Ecto neural progenitor cell (in vitro differentiated cells): ENCODE measurements around the gene USP32.
"Not testable (repeated sequence)": the region's sequence is repeated elsewhere in the genome, so short reads cannot be mapped to it uniquely, and the experiment has no call there.

Source experiments
- DNase-seq: peaks from one replicate; pipeline ENCODE4 v3.0.0-alpha.2; 2018; ENCODE audit warnings: low spot score

The USP32 gene

DNA sequence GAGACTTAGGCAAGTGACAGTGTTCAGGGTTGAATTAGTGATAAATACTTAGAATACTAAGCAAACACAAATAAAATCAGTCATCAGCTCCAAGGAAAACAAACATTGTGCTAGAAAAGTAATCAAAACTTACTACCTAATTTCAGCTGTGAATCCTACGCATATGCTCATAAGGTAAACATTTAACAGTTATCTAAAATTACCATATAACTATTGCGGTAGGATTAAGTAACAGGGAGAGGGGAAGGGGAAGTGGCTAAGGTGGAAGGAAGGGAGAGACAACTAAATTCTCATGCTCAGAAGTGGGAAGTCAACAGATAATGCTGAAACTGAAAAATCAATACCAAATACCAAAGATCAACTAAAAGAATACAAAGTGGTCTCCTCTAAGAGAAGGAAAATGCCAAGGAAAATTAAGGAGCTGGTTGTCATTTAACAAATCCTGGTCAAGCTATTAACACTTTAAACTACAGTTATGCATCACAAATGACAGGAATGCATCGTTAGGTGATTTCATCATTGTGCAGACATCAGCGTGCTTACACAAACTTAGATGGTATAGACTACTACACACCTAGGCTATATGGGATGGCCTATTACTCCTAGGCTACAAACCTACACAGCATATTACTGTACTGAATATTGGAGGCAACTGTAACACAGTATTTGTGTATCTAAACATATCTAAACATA, 20.0 kb downstream of the USP32 start:
- no peak for DNase-seq

DNA sequence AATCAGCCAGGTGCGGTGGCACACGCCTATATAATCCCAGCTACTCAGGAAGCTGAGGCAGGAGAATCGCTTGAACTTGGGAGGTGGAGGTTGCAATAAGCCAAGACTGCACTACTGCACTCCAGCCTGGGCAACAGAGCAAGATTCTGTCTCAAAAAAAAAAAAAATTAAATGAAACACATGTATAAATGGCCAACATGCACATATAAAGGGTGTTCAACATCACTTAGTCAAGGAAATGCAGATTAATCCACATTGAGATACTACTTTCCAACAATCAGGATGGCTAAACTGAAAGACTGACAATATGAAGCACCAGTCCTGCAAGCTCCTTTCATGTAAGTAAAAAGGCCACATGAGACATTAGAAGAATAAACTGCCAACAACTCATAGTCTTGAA, 20.5 kb downstream of the USP32 start:
- no peak for DNase-seq

DNA sequence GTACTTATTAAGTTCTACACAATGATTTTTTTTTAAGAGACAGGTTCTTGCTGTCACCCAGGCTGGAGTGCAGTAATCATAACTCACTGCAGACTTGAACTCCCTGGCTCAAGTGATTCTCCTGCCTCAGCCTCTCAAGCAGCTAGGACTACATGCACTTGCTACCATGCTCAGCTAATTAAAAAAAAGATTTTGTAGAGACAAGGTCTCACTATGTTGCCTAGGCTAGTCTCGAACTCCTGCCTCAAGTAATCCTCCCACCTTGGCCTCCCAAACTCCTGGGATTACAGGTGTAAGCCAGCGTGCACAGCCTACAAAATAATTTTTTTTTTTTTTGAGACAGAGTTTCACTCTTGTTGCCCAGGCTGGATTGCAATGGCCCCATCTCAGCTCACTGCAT, 22.2 kb downstream of the USP32 start:
- no peak for DNase-seq

DNA sequence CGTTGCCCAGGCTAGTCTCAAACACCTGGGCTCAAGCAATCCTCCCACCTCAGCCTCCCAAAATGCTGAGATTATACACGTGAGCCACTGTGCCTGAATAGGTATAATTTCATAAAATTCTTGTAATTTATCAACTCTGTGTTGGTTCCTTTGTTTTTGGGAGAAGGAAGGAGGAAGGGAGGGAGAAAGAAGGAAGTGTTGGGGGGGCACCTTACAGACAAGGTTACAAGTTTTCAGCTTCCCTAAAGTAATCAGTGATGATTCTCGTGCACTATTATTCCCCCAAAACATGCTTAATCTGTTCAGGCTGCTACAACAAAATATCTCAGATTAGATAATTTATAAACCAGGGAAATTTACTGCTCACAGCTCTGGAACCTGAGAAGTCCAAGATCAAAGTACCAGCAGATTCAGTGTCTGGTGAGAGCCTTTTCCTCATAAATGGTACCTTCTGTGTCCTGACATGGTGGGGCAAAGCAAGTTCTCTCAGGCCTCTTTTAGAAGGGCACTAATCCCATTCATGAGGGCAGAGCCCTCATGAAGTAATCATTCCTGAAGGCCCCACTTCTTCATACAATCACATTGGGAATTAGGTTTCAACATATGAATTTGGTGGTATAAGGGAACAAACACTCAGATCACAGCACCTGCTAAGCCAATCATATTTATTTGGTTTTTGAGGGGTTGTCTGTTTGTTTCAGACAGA, 28.1 kb downstream of the USP32 start:
- DNase-seq = no peak

DNA sequence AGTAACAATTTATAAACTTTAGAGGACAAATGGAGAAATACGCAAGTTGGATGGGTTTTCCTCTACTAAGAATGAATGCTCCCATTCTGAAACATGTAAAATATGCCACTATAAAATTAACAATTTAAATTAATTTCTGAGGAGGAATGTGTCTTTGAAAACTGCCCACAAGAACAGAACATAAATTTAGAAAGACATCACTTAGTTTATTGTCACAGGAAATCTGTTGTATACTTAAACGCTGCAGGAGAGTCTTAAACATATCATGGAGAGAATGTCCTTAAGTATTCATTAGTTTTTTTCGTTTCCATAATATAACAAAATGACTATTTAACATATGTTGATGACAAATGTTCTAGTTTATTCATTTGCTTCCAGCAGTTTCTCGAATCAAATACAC, 29.6 kb downstream of the USP32 start:
- no peak for DNase-seq

DNA sequence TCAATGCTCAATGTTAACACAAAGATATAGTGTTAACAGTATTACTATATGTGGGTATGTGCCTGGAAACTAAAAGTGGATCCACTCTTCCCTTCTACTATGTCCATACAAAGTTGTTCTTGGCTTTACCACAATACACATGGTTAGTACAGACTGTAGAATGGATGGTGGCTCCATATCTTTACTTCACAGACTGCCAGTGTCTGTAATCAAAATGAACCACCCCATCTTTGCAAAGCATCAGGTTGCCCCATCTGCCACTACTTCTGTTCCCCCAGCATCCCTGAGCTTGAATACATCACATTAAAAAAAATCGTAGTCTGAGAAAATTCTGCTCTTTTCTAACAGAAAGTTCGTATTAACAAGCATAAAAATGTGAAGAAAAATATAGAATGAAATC, 30.0 kb downstream of the USP32 start:
- no peak for DNase-seq

DNA sequence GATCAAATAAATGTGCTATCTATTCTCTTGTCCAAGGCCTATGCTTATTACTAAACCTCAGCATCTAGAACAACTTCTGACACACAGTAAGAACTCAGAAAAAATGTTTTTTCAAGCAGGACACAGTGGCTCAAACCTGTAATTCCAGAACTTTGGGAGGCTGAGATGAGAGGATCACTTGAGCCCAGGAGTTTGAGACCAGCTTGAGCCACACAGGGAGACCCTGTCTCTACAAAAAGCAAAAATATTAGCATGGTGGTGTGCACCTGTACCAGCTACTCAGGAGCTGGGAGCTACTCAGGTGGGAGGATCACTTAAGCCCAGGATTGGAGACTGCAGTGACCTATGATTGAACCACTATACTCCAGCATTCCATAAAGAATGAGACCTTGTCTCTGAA, 32.5 kb downstream of the USP32 start:
- DNase-seq = no peak

DNA sequence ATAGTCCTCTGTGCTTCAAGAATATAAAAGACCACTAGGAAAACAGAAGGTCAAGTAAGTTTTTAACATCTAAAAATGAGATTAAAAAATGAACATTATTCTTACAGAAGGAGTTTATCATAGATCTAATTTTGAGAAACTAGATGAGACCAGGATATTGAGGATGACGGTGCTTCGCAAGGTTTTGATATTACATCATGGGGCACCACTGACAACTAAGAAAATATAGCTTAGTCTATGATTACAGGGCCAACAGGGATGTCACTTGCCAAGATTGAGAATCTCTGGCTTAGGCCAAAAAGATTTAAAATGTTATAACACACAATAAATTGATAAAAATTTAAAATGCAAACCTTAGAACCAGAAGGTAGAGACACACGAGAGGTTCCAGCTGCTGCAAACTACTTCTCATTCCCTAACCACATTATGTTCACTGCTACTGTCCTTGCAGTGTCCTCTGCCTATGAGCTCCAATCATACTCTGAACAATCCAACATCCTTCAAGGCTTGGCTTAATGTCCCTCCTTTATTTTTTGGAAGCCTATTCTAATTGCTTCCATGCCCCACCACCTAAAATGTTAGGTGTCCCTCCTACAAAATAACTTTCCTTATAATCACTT, 33.2 kb downstream of the USP32 start:
- no peak for DNase-seq

DNA sequence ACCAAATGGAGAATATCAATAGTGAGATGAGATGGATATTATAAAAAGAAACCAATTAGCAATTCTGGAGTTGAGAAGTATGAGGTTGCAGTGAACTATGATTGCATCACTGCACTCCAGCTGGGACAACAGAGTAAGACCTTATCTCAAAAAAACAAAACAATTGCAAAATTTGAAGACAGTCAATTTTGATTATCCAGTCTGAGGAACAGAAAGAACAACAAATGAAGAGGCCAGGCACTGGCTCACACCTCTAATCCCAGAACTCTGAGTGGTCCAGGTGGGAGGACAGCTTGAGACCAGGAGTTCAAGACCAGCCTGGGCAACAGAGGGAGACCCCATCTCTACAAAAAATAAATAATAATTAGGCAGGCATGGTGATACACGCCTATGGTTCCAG, 35.0 kb downstream of the USP32 start:
- no peak for DNase-seq

DNA sequence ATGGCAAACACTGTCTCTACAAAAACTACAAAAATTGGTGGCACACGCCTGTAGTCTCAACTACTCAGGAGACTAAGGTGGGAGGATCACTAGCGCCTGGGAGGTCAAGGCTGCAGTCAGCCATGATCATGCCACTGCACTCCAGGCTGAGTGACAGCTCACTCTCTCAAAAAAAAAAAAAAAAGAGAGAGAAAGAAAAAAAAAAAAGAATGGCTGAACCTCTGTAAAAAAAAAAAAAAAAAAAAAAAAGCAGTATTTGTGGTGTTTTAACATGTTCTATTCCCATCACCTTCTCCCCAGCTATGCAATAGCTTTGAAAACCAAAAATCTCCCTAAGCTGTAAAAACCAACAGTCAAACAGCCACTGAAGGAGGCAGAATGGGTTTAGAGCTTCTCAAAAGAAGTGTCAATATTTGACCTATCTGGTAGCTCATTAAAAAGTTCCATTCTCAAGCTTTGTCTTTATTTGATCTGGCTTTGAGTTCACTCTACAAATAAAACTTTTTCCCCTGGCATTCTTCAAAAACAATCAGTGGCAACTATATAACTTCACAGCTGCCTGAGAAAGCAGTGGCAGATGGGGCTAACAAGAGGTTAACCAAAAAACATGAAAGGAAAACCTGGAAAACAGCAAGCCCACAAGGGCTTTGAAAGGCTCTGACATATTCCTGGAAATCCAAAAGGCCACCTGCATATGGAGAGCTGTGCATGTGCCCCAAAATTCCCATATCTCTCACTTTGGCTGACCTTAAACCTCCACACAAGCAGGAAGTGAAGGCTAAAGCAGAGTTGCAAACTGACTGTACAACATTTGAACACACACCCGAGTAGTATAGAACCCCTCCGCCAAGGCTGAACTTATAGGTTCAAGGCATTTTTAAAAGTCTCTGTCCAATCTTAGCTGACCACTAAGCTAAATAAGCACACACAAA, 36.0 kb downstream of the USP32 start:
- DNase-seq = no peak

DNA sequence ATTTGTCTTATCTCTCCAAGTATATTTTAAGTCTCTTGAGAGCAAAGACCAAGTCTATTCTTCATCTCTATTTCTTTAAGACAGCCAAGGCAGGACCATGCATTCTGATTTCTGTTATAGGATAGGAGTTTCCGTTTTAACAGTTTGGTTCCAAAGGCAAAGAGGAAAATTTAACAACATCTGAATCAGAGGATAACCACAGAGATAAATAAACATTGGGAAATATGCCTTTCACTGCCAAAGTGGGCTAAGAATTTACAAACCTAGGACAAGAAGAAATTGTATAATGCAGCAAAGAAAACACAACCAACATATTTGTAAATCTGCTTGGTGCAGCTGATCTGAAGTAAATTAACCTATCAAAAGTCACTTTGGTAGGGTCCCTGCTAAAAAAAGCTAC, 37.7 kb downstream of the USP32 start:
- no peak for DNase-seq

DNA sequence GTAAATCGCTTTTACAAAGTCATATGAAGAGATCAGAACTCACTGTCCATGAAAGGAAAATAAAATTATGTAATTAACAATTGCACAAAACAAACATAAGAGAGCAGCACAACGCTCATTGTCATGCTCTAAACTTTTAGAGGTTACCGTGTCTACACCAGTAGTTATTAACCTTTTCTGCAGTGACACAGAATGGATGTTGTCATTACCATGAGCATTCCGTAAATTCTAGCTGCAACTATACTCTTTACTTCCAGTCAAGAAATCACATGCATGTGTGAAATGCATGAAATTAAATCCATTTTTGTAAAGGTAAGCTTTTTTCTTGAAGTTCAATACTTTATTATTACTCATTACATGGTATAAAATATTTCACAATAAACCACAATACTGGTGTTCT, 38.2 kb downstream of the USP32 start:
- DNase-seq = no peak

DNA sequence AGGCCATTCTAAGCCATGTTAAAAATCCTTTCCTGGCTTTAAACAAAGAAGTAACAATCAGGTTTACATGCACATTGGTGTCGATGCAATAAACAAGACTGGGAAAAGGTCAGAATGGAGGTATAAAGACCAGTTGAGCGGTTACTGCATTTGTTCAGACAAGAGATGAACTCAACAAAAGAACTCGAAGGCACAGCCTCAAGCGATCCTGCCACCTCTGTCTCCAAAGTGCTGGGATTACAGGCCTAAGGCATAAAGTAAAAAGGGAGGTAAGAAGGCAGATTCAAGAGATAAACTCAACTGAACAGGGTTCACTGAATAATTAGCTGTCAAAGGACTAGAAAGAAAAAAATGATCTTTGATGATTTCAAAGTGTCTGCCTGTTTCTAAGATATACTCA, 39.4 kb downstream of the USP32 start:
- no peak for DNase-seq

DNA sequence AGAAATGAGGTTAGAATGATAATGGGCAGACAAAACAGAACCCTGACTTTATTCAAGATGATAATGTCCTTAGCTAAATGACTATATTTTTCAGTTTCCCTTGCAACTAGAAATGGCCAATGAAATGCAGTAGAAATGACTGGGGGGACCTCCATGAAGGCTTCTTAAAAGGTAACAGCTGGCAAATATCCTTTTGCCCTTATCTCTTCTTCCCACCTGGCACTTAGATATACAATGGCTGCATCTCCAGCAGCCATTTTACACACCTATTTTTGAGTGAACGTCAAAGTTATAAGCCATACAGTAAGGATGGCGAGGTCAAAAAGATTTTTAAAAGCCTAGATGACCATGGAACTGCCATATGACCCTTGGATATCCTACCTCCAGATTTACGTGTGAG, 39.9 kb downstream of the USP32 start:
- no peak for DNase-seq

DNA sequence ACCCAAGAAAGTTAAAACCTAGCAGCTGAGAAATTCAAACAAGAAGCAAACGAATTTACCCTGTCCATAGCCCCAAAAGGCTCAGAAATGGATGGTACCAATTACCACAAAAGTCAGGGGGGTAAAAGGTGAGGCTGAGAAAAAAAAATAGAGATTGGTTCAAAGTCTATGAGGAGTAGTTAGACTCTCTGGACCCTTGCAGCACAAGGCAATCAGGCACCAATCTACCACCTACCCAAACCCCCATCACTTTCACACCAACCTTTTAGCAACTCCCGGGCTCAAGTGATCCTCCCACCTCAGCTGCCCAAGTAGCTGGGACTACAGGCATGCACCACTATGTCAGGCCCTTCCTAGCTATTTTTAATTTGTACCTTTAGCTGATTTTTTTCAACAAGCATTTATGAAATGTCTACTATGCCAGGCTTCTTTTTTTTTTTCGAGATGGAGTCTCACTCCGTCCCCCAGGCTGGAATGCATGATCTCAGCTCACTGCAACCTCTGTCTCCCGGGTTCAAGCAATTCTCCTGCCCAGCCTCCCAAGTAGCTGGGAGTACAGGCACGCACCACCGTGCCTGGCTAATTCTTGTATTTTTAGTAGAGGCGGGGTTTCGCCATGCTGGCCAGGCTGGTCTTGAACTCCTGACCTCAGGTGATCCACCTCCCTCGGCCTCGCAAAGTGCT, 40.8 kb downstream of the USP32 start:
- DNase-seq = no peak

DNA sequence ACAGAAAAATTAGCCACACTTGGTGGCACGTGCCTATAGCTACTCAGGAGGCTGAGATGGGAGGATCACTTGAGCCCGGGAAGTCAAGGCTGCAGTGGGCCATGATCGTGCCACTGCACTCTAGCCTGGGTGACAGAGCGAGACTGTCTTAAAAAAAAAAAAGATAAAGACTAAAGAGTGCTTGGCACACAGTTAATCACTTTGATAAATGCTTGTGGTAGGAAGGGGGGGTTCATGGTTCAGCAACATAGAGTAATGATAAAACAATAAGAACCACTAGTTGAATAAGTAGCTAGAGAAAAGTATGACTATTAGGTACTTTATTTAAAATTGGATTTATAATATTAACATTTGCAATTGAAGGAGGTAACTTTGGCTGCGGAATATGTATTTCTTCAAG, 43.3 kb downstream of the USP32 start:
- DNase-seq = no peak

DNA sequence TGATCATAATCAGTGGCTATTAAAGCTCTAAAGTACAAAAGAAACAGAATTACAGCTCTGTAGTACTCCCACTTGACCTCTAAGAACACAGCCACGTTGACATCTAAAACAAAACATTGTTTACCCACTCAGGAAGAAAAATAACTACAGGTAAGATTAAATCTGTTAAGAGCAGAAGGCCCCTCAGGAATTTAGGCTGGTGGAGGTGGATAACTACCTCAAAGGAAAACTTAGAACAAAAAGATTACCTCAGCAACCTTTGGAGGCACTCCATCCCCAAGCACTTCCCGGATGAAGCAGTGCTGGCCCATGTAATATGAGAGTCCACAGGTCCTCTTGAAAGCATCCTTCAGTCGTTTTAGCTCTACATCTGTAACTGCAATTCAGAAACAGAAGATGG, 46.7 kb downstream of the USP32 start:
- DNase-seq = no peak

DNA sequence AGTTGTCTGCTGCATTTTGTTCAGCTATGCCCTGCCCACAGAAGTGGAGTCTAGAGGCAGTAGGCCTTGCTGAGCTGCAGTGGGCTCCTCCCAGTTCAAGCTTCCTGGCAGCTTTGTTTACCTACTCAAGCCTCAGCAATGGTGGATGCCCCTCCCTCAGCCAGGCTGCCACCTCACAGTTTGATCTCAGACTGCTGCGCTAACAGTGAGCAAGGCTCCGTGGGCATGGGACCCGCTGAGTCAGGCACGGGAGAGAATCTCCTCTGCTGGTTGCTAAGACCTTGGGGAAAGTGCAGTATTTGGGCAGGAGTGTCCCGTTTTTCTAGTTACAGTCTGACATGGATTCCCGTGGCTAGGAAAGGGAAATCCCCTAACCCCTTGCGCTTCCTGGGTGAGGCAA, 49.4 kb downstream of the USP32 start:
- not testable (repeated sequence) for DNase-seq

DNA sequence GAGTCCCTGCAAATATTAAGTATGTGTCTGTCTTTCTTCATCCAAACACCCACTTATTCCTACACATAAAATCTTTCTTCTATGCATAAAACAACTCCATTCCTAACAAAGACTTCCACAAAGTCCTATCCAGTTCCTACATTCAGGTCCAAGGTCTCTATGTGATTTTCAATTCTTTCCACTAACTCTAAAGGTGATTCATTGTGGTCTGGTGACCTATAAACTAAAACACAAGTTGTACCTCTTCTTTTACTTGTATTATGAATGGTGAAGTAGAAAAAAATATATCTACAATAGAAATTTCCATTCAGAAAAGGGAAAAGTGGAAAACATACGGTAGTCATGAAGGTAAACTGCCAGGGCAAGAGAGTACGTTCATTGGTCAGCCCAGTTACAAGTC, 56.6 kb downstream of the USP32 start:
- no peak for DNase-seq

DNA sequence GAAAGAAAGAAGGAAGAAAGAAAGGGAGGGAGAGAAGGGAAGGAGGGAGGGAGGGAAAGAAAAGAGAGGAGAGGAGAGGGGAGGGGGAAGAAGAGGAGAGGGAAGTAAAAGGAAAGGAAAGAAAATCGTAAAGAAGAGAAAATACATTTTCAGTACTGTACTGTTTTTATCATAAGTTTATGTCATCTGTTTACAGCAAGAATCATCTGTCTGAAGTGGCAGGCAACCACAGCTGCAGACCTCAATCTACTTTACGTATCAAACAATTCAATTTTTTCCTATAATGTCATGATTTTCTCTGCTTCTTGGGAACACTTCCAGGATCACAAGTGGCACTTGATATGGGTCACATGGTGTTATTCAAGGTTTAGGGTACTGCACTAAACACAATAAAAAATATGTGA, 58.3 kb downstream of the USP32 start:
- DNase-seq = no peak

DNA sequence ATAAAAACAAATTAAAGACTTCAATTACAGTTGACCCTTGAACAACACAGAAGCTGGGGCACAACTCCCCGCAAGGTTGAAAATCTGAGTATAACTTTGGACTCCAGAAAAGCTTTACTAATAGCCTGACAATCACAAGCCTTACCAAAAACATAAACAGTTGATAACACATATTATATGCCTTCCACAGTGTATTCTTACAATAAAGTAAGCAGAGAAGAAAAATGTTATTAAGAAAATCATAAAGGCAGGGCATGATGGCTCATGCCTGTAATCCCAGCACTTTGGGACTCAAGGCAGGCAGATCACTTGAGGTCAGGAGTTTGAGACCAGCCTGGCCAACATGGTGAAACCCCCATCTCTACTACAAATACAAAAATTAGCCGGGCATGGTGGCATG, 58.9 kb downstream of the USP32 start:
- not testable (repeated sequence) for DNase-seq

DNA sequence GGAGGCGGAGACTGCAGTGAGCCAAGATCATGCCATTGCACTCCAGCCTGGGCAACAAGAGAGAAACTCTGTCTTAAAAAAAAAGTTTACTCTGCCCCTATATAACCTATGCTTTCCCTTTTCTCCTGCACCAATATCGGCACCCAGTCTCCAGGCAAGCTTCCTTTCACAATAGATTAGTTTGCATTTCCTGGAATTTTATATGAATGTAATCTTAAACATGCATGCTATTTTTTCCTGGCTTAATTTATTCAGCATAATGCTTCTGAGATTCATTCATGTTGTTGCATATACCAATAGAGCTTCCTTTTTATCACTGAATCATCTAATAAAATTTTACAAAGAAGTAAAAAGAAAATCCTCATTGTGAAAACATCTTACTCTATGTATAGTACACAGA, 59.4 kb downstream of the USP32 start:
- no peak for DNase-seq
